Tibial nerve (tissue), 4 donors: Measurements from ENCODE around the gene NISCH. TPM values are rescaled to one million over a fixed set of nuclear protein-coding genes. Genes with fewer than 3 reads are reported as not detected.
A peak's percentile ranks its signal among the peaks of the same experiment; 100 is the strongest.

Experiments used
- DNase-seq, 2 donors: peaks; one replicate each; pipeline ENCODE4 v3.0.0-alpha.2; 2019; ENCODE audit warnings: low spot score in 2 of 2
- H3K27ac ChIP-seq, 4 donors: fragments of 200-600 bp; sonication (generic) in 3 of 4; one replicate each; pipeline ENCODE4 v1.5.1; 2017 to 2019; ENCODE audit warnings: mild to moderate bottlenecking in 1 of 4
- H3K27me3 ChIP-seq, 2 donors: fragments of 200-600 bp; sonication (generic) in 1 of 2; one replicate each; pipeline versions ENCODE4 v1.5.1 to v1.6.0; 2017 to 2019
- H3K36me3 ChIP-seq, 3 donors: fragments of 200-600 bp; sonication (generic); one replicate each; pipeline ENCODE4 v1.5.1; 2018 to 2019
- H3K4me1 ChIP-seq, 4 donors: fragments of 200-600 bp; sonication (generic) in 3 of 4; one replicate each; pipeline ENCODE4 v1.5.1; 2017 to 2019
- H3K4me3 ChIP-seq, 4 donors: fragments of 200-600 bp; sonication (generic) in 3 of 4; one replicate each; pipeline ENCODE4 v1.5.1; 2017 to 2019; ENCODE audit warnings: mild to moderate bottlenecking in 1 of 4, moderate library complexity in 1 of 4
- H3K9me3 ChIP-seq, 4 donors: fragments of 200-600 bp; sonication (generic) in 3 of 4; one replicate each; pipeline ENCODE4 v1.5.1; 2017 to 2019
- EP300 ChIP-seq, 2 donors: sonication (generic); formaldehyde crosslinking; IDR thresholded peaks; one replicate each; pipeline ENCODE4 v1.6.1; 2017; ENCODE audit warnings: antibody characterized with exemption in 2 of 2, mild to moderate bottlenecking in 1 of 2
- POLR2A ChIP-seq, 2 donors: fragments of 450-650 bp; IDR thresholded peaks; one replicate each; pipeline ENCODE4 v1.6.1; 2017; ENCODE audit warnings: antibody characterized with exemption in 2 of 2, mild to moderate bottlenecking in 2 of 2, moderate library complexity in 2 of 2
- WGBS, 2 donors: methylation state at CpG; one replicate each; pipeline ENCODE4 v1.1.5; 2018; 5-methylcytosine and 5-hydroxymethylcytosine counted together
- total RNA-seq, 4 donors: library from RNA; depleted of rRNA; stranded (reverse); fragments of >200 nt; gene quantifications; one replicate each; pipeline ENCODE4 v1.1.0, GENCODE V29; 2016
- TF ChIP-seq, protein P1 (sequence below), 5 experiments: fragments of 200-600 bp in 3 of 5; fragments of 450-650 bp in 2 of 5; sonication (generic) in 3 of 5; IDR thresholded peaks; one replicate each; pipeline ENCODE4 v1.5.1; 2016 to 2019; ENCODE audit warnings: antibody characterized with exemption in 5 of 5, mild to moderate bottlenecking in 3 of 5, moderate library complexity in 2 of 5

Gene NISCH
- total RNA-seq, 4 donors from 2014 or later, result 192 to 305 (median 232) TPM

DNA sequence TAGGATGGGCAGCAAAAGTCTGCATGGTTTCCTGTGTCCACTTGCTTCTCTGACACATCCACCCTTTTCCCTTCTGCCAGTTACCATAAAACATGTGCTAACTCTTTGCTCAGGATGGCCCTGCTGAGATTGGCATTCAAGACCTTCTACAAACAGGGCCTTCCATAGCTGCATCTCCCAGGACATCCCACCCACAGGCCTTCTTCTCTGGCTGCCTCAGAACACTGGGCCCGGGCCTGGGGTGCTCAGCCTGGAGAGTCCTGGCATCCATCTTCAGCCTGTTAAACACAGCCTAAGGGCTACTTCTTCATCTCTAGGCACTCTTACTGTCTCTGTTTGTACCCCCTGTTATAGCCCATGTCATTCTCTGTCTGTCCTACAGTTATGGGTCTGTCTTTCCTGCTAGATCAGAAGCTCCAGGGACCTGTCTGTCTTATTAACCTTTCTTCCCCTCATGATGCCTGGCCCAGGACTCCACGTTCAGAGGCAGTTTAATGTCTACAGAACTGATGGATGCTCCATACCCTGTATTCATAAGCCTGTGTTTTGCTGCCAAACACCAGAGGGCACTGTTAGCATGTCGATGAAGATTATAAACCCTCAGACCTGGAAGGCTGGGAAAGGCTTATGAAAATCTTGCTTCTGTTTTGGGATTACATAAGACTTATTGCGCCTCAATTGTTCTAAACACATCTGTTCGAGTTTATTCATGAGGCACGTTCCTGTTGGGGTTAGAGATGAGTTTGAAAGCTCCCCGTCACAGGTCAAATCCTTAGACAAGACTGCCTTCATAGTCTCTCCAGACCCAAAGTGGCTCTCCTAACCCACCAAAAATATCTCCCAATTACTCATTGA is 27.0 kb upstream of the NISCH start:
- H3K27me3 ChIP-seq, result no peaks in the 10 kb centered on the region
- H3K27ac ChIP-seq, result peak overlapping the region in 1 of 4 donors; percentile 40
- WGBS, 2 donors, result 6 to 15% methylated on average over 7 of the region's 7 CpGs
- H3K4me1 ChIP-seq, result peaks cover 0 to 20% (median 16%) of the 10 kb centered on the region in 4 donors
- peak; percentile 63 to 90 for DNase-seq
- H3K9me3 ChIP-seq, result no peaks in the 10 kb centered on the region
- H3K4me3 ChIP-seq, result no peak overlapping the region
- H3K36me3 ChIP-seq, result no peaks in the 10 kb centered on the region
- TF ChIP-seq EP300 (IDR thresholded peaks at IDR 0.05) (peak in 1 of 2 donors; percentile 56), POLR2A (IDR thresholded peaks at IDR 0.05) (no peak)
- TF ChIP-seq, protein P1, sequence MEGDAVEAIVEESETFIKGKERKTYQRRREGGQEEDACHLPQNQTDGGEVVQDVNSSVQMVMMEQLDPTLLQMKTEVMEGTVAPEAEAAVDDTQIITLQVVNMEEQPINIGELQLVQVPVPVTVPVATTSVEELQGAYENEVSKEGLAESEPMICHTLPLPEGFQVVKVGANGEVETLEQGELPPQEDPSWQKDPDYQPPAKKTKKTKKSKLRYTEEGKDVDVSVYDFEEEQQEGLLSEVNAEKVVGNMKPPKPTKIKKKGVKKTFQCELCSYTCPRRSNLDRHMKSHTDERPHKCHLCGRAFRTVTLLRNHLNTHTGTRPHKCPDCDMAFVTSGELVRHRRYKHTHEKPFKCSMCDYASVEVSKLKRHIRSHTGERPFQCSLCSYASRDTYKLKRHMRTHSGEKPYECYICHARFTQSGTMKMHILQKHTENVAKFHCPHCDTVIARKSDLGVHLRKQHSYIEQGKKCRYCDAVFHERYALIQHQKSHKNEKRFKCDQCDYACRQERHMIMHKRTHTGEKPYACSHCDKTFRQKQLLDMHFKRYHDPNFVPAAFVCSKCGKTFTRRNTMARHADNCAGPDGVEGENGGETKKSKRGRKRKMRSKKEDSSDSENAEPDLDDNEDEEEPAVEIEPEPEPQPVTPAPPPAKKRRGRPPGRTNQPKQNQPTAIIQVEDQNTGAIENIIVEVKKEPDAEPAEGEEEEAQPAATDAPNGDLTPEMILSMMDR (IDR thresholded peaks at IDR 0.05), result peak; percentile 51 to 90 (median 76)

DNA sequence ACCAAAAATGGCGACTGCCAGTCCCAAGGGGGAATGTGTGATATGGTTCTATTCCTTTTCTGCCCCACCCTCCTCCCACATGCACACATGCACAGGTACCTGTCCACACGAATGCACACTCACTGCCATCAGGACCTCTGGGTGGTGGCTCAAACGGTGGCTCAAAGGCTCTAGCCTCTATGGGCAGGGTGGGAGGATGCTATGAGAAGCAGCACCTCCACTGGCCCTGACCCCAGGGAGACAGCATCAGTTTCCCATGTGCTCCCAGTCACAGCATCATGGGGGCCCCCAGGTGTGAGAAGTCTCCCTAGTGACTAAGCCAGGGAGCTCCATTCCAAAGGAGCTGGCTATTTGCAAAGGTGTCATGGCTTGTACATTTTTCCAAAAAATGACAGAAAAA is 26.4 kb upstream of the NISCH start:
- 45 to 56% methylated on average over 3 of the region's 3 CpGs for WGBS, 2 donors
- TF ChIP-seq EP300 (IDR thresholded peaks at IDR 0.05), result no peak
- TF ChIP-seq, protein P1 (IDR thresholded peaks at IDR 0.05), result no peak
- TF ChIP-seq POLR2A (IDR thresholded peaks at IDR 0.05), result no peak
- no peak for DNase-seq
- Histone ChIP-seq H3K36me3 (no peaks in the 10 kb centered on the region), H3K4me1 (peaks cover 0 to 27% (median 22%) of the 10 kb centered on the region in 4 donors), H3K27me3 (no peaks in the 10 kb centered on the region), H3K9me3 (no peaks in the 10 kb centered on the region), H3K4me3 (no peak overlapping the region), H3K27ac (peak overlapping the region in 1 of 4 donors; percentile 40)

DNA sequence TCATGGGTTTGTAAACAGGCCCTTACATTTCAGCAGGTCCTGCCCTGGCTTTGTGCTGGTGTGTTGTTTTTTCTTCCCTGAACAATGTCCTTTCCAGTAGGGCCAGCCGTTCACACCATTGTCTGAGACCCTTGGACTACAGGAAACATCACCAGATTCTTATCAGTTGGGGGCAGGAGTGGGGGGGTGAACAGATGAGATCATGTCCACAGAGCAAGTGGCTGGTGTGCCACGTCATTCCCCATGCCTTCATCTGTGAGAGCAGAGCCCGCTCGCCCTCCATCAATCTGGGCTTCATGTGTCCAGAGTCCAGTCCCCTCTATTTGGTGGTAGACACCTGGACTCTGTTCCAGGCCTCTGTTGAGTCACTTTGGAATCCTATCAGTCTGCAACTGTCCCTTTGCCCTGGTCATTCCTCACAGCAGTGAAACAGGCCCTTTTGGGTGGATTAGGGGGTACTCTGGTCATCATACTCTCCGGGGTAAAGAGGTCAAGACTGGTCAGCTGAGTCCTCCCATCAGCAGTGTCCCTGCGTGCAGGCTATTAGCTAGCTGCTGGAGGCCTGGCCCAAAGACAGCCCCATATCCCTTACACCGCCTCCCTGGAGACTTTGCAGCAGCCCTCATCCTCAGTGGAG is 25.5 kb upstream of the NISCH start:
- no peaks in the 10 kb centered on the region for H3K36me3 ChIP-seq
- no peak for TF ChIP-seq POLR2A (IDR thresholded peaks at IDR 0.05)
- no peak for TF ChIP-seq EP300 (IDR thresholded peaks at IDR 0.05)
- TF ChIP-seq, protein P1 (IDR thresholded peaks at IDR 0.05), result no peak
- H3K9me3 ChIP-seq, result no peaks in the 10 kb centered on the region
- WGBS, 2 donors, result 59 to 69% methylated on average over 7 of the region's 7 CpGs
- H3K4me1 ChIP-seq, result peaks cover 0 to 35% (median 24%) of the 10 kb centered on the region in 4 donors
- DNase-seq, result no peak
- H3K27me3 ChIP-seq, result no peaks in the 10 kb centered on the region
- H3K4me3 ChIP-seq, result no peak overlapping the region
- peak overlapping the region in 1 of 4 donors; percentile 8 for H3K27ac ChIP-seq

DNA sequence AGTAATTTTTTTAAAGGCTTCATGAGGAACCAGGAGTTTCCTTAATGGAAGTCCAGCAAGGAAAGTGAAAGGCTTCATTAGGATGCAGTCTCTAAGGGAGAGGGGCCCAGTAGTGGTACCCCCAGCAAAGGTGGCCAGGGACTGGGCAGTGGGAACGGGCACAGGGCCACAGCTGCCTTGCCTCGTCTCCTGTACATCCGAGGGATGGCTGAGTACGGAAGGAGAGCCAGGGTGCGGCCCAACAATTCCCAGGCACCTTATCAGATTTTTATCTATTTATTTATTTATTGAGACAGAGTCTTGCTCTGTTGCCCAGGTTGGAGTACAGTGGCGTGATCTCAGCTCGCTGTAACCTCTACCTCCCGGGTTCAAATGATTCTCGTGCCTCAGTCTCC is 25.0 kb upstream of the NISCH start:
- no peaks in the 10 kb centered on the region for H3K9me3 ChIP-seq
- H3K27me3 ChIP-seq, result no peaks in the 10 kb centered on the region
- peaks cover 0 to 40% (median 25%) of the 10 kb centered on the region in 4 donors for H3K4me1 ChIP-seq
- H3K36me3 ChIP-seq, result no peaks in the 10 kb centered on the region
- H3K4me3 ChIP-seq, result no peak overlapping the region
- TF ChIP-seq, protein P1 (IDR thresholded peaks at IDR 0.05), result no peak
- TF ChIP-seq EP300 (IDR thresholded peaks at IDR 0.05), result no peak
- TF ChIP-seq POLR2A (IDR thresholded peaks at IDR 0.05), result no peak
- peak overlapping the region in 1 of 4 donors; percentile 8 for H3K27ac ChIP-seq
- DNase-seq, result no peak
- WGBS, 2 donors, result 92 to 94% methylated on average over 9 of the region's 9 CpGs
